ENCODE data around the gene CFAP77. TPM values are rescaled to one million over a fixed set of nuclear protein-coding genes. Genes with fewer than 3 reads are reported as not detected.

Gene CFAP77
- total RNA-seq, 4 donors from 2014 or later, result 0.66 TPM; not detected in 3

- H3K4me3 ChIP-seq, result no peak overlapping the region
- H3K9me3 ChIP-seq, result no peaks in the 10 kb centered on the region
- peaks cover 0 to 54% of the 10 kb centered on the region in 2 donors for H3K27me3 ChIP-seq
- no peak for DNase-seq (ENCODE audit: low spot score in 2 of 2)
- 83 to 84% methylated on average over 2 of the region's 2 CpGs for WGBS, 2 donors
- H3K27ac ChIP-seq, result no peak overlapping the region
- TF ChIP-seq POLR2A (IDR thresholded peaks at IDR 0.05) (no peak), CTCF (IDR thresholded peaks at IDR 0.05) (no peak), EP300 (IDR thresholded peaks at IDR 0.05) (no peak)
- no peaks in the 10 kb centered on the region for H3K36me3 ChIP-seq
- no peaks in the 10 kb centered on the region for H3K4me1 ChIP-seq
Measured at GRCh38 chr9:132460240-132460639, 50.2 kb downstream of the CFAP77 start.

DNA sequence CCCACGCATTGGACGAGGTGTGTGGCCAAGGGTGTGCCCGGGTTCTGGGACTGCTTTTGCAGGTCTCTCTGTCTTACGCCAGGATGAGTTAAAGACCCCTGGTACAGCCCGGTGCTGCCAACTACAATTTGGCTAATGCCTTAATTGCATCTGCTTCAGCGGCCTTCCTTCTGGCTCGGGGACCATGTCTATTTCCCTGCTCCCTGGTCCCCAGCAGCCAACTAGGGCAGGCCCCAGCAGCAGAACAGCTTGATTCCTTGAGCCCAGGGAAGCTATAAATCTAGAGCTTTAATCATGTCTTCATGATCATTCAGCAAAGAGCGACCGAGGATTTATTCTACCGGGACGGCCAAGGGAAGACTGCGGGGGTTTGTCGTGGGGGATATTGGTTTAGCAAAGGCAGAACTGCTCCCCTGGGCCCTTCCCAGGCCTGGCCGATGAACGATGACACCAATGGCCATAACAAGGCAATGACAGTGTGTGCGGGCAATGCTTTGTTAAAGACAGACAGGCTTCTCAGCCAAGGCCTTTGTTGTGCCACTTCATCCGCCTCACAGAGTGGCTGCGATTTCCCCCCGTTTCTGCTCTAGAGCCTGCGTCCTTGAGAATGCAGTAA lies 51.4 kb downstream of the CFAP77 start:
- no peak for DNase-seq (ENCODE audit: low spot score in 2 of 2)
- Histone ChIP-seq H3K4me1 (no peaks in the 10 kb centered on the region), H3K27ac (no peak overlapping the region), H3K4me3 (no peak overlapping the region), H3K36me3 (no peaks in the 10 kb centered on the region), H3K27me3 (peaks cover 0 to 48% of the 10 kb centered on the region in 2 donors), H3K9me3 (no peaks in the 10 kb centered on the region)
- TF ChIP-seq EP300 (IDR thresholded peaks at IDR 0.05) (no peak), CTCF (IDR thresholded peaks at IDR 0.05) (no peak), POLR2A (IDR thresholded peaks at IDR 0.05) (no peak)
- WGBS, 2 donors, result 46 to 53% methylated on average over 20 of the region's 20 CpGs

DNA sequence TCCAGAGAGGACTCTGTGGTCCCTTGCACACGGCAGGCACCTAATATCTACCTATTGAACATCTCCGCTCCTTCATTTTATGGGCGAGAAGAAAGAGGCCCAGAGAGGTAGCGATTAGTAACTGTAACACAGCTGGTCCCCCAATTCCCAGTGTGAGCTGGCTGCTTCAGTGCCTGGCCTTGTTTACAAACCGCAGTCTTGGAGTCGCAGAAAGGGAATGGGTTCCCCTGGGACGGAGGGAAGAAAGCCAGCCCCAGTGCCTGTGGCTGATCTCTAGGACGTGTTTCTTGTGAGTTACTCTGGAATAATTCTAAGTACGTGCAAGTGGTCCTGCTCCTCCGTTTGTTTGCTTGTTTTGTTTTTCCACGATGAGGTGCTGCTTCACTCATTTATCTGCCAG lies 52.0 kb downstream of the CFAP77 start:
- no peak overlapping the region for H3K4me3 ChIP-seq
- no peak for TF ChIP-seq EP300 (IDR thresholded peaks at IDR 0.05)
- no peak for TF ChIP-seq CTCF (IDR thresholded peaks at IDR 0.05)
- no peak for TF ChIP-seq POLR2A (IDR thresholded peaks at IDR 0.05)
- no peaks in the 10 kb centered on the region for H3K4me1 ChIP-seq
- no peak for DNase-seq (ENCODE audit: low spot score in 2 of 2)
- 47 to 58% methylated on average over 11 of the region's 11 CpGs for WGBS, 2 donors
- no peak overlapping the region for H3K27ac ChIP-seq
- peaks cover 0 to 42% of the 10 kb centered on the region in 2 donors for H3K27me3 ChIP-seq
- H3K36me3 ChIP-seq, result no peaks in the 10 kb centered on the region
- H3K9me3 ChIP-seq, result no peaks in the 10 kb centered on the region

- TF ChIP-seq CTCF (IDR thresholded peaks at IDR 0.05) (no peak), POLR2A (IDR thresholded peaks at IDR 0.05) (no peak), EP300 (IDR thresholded peaks at IDR 0.05) (no peak)
- 62 to 67% methylated on average over 9 of the region's 9 CpGs for WGBS, 2 donors
- H3K4me1 ChIP-seq, result no peaks in the 10 kb centered on the region
- H3K36me3 ChIP-seq, result no peaks in the 10 kb centered on the region
- no peak overlapping the region for H3K27ac ChIP-seq
- no peak overlapping the region for H3K4me3 ChIP-seq
- peaks cover 0 to 6% (median 0%) of the 10 kb centered on the region in 4 donors for H3K9me3 ChIP-seq
- peaks cover 0 to 24% of the 10 kb centered on the region in 2 donors for H3K27me3 ChIP-seq
- DNase-seq (ENCODE audit: low spot score in 2 of 2), result no peak
Measured at GRCh38 chr9:132464547-132464946, 54.5 kb downstream of the CFAP77 start.

DNA sequence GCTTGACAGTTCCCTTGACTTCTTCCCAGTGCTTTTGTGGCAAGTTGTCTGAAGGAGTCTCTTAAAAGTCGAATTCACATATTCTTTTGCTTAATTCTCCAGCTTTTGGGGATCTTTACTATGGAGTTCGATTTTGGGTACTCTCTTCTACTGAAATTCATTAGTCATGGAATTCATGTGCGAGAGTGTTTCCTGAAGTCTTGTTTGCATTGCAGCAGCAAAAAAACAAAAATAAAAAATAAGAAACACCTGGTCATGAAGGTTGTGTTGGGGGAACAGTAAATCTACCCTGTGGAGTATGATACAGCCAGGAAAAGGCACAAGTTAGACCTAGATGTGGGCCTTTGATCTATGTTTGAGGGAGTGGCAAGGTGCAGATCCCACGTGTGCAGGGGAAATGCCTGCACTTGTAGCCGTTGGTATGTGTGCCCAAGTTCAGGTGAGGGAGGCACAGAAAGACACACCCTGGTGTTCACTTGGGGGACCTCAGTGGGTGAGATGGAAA lies 55.2 kb downstream of the CFAP77 start:
- DNase-seq (ENCODE audit: low spot score in 2 of 2), result no peak

More for the DNA sequence above, 55.2 kb downstream of the CFAP77 start:
- peaks cover 0 to 6% (median 0%) of the 10 kb centered on the region in 4 donors for H3K9me3 ChIP-seq
- no peak for TF ChIP-seq POLR2A (IDR thresholded peaks at IDR 0.05)
- TF ChIP-seq EP300 (IDR thresholded peaks at IDR 0.05), result no peak
- no peak for TF ChIP-seq CTCF (IDR thresholded peaks at IDR 0.05)
- no peaks in the 10 kb centered on the region for H3K36me3 ChIP-seq
- peaks cover 0 to 20% of the 10 kb centered on the region in 2 donors for H3K27me3 ChIP-seq
- H3K4me1 ChIP-seq, result no peaks in the 10 kb centered on the region
- 77 to 79% methylated on average over 5 of the region's 5 CpGs for WGBS, 2 donors
- no peak overlapping the region for H3K4me3 ChIP-seq
- no peak overlapping the region for H3K27ac ChIP-seq
